WERI-Rb-1 (cell line): Measurements from ENCODE around the gene TBCA.

Source experiments
- DNase-seq: peaks from one replicate; pipeline ENCODE4 v3.0.0-alpha.2; 2020
- H3K27ac ChIP-seq: fragments of 250-450 bp; sonication (Bioruptor Pico); 2 replicates; pipeline ENCODE4 v1.5.1; 2020; ENCODE audit warnings: mild to moderate bottlenecking, moderate library complexity
- H3K27me3 ChIP-seq: fragments of 250-450 bp; sonication (Bioruptor Pico); 2 replicates; pipeline ENCODE4 v1.5.1; 2021; ENCODE audit warnings: mild to moderate bottlenecking, low read depth, moderate library complexity; ENCODE audit not compliant: insufficient read depth, severe bottlenecking
- H3K36me3 ChIP-seq: fragments of 250-450 bp; sonication (Bioruptor Pico); 2 replicates; pipeline ENCODE4 v1.5.1; 2020; ENCODE audit warnings: mild to moderate bottlenecking, moderate library complexity
- H3K4me3 ChIP-seq: 2 replicates; pipeline ENCODE4 v1.5.1; 2011; ENCODE audit warnings: low read depth, mild to moderate bottlenecking, control low read depth, low read length
- H3K9me3 ChIP-seq: fragments of 250-450 bp; sonication (Bioruptor Pico); 2 replicates; pipeline ENCODE4 v1.5.1; 2021; ENCODE audit warnings: mild to moderate bottlenecking, moderate library complexity; ENCODE audit not compliant: severe bottlenecking
- TF ChIP-seq, protein P1 (sequence below): IDR thresholded peaks from 2 replicates; pipeline ENCODE4 v1.5.1; 2011; ENCODE audit warnings: low read depth, mild to moderate bottlenecking, control low read depth, inconsistent platforms, low read length

TBCA gene

DNA sequence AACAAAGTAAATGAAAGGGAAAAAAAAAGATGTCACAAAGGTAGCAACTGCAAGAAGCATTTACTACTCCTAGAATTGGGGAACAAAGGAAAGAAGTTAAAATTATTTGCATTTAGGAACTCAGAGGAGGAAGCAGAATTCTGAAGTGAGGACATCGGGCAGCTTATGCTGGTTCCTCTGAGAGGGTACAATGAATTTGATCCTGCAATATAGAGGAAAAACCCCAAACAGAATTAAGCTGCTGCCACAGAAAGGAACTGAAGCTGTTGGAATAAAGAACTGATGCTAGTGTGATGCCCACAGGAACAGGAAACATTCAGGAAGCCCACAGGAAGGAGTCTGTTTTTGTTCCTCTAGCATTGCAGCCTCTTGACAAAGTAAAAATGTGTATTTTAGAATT, 22.3 kb upstream of the TBCA start:
- no peaks in the 10 kb centered on the region for H3K27me3 ChIP-seq
- TF ChIP-seq, protein P1, sequence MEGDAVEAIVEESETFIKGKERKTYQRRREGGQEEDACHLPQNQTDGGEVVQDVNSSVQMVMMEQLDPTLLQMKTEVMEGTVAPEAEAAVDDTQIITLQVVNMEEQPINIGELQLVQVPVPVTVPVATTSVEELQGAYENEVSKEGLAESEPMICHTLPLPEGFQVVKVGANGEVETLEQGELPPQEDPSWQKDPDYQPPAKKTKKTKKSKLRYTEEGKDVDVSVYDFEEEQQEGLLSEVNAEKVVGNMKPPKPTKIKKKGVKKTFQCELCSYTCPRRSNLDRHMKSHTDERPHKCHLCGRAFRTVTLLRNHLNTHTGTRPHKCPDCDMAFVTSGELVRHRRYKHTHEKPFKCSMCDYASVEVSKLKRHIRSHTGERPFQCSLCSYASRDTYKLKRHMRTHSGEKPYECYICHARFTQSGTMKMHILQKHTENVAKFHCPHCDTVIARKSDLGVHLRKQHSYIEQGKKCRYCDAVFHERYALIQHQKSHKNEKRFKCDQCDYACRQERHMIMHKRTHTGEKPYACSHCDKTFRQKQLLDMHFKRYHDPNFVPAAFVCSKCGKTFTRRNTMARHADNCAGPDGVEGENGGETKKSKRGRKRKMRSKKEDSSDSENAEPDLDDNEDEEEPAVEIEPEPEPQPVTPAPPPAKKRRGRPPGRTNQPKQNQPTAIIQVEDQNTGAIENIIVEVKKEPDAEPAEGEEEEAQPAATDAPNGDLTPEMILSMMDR: no peak
- H3K36me3 ChIP-seq: no peaks in the 10 kb centered on the region
- no peak overlapping the region for H3K27ac ChIP-seq
- H3K9me3 ChIP-seq: peaks cover 6% of the 10 kb centered on the region
- DNase-seq: no peak
- no peak overlapping the region for H3K4me3 ChIP-seq

DNA sequence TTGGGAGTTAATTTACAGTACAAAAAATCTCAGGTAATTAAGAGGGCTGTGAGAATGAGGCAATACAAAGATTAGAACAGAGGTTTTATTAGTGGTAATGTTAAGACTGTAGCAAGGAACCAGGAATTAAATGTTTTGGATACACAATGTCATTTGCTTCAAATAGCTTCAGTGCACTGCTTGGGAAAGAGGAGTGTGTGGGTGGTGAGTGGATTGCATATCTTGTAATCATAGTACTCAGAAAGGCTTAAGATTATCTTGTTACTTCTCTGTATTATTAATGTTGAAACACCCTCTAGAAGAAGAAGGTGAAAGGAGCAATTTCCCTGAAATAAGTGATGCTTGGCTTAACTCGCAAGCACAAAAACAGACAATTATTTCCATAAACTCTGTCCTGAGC, 21.0 kb upstream of the TBCA start:
- TF ChIP-seq, protein P1: no peak
- Histone ChIP-seq H3K27ac (no peak overlapping the region), H3K36me3 (no peaks in the 10 kb centered on the region), H3K9me3 (peaks cover 6% of the 10 kb centered on the region), H3K27me3 (no peaks in the 10 kb centered on the region), H3K4me3 (no peak overlapping the region)
- no peak for DNase-seq

- Histone ChIP-seq H3K36me3 (no peaks in the 10 kb centered on the region), H3K27me3 (no peaks in the 10 kb centered on the region), H3K27ac (no peak overlapping the region), H3K9me3 (peaks cover 6% of the 10 kb centered on the region), H3K4me3 (no peak overlapping the region)
- no peak for DNase-seq
- TF ChIP-seq, protein P1: no peak
These were observed 19.7 kb upstream of the TBCA start for GRCh38 chr5:77795846-77796245.

GRCh38 chr5:77795268-77795667, 19.1 kb upstream of the TBCA start:
- TF ChIP-seq, protein P1: no peak
- no peak for DNase-seq
- H3K36me3 ChIP-seq: no peaks in the 10 kb centered on the region
- no peak overlapping the region for H3K4me3 ChIP-seq
- no peaks in the 10 kb centered on the region for H3K27me3 ChIP-seq
- peaks cover 6% of the 10 kb centered on the region for H3K9me3 ChIP-seq
- H3K27ac ChIP-seq: no peak overlapping the region

- Histone ChIP-seq H3K36me3 (no peaks in the 10 kb centered on the region), H3K4me3 (no peak overlapping the region), H3K27ac (no peak overlapping the region), H3K27me3 (no peaks in the 10 kb centered on the region), H3K9me3 (peaks cover 6% of the 10 kb centered on the region)
- TF ChIP-seq, protein P1: no peak
- DNase-seq: no peak
These were observed 15.8 kb upstream of the TBCA start for GRCh38 chr5:77791926-77792325.

- no peak overlapping the region for H3K4me3 ChIP-seq
- no peaks in the 10 kb centered on the region for H3K27me3 ChIP-seq
- TF ChIP-seq, protein P1: no peak
- no peak for DNase-seq
- H3K36me3 ChIP-seq: no peaks in the 10 kb centered on the region
- no peak overlapping the region for H3K27ac ChIP-seq
- H3K9me3 ChIP-seq: peaks cover 6% of the 10 kb centered on the region
These were observed 15.2 kb upstream of the TBCA start for GRCh38 chr5:77791356-77791755.
